ENCODE results near the gene ZNF785. TPM values are rescaled to one million over a fixed set of nuclear protein-coding genes. Genes with fewer than 3 reads are reported as not detected.

Gene ZNF785
- total RNA-seq, 1 experiment from 2014 or later: 18.8 TPM

DNA sequence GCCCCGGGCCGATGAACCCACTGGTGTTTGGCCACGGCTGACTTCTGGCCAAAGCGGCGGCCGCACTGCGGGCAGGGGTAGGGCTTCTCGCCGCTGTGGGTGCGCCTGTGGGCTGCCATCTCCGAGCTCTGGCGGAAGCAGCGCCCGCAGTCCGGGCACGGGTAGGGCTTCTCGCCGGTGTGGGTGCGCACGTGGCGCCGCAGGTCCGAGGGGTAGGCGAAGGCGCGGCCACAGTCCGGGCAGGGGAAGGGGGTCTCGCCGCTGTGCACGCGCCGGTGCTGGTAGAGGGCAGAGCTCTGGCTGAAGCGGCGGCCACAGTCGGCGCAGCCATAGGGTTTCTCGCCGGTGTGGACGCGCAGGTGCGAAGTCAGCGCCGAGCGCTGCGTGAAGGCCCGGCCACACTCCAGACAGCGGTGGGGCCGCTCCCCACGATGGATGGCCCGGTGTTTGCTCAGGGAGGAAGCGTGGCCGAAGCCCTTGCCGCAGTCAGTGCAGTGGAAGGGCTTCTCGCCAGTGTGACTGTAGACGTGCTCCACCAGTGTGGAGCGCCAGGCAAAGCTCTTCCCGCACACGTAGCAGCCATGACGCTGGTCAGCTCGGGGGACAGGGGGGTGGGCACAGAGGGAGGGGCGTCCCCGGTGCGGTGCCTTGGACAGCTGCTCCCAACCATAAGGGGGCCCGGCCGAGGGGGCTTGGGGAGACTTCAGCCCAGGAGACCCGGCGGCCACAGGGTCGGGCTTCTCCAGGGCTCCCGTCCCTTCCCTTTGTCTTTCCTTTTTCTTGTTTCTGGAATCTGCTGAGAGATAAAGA, 30.0 kb downstream of the ZNF785 start:
- H3K36me3 Mint-ChIP-seq (ENCODE audit: insufficient read depth in 1 of 3, low read depth in 3 of 3): peaks cover 5 to 32% (median 28%) of the 10 kb centered on the region in 3 experiments
- Histone ChIP-seq H4K5ac (ENCODE audit: insufficient read length, low read depth, low read length) (no peak overlapping the region), H4K20me1 (ENCODE audit: control insufficient read depth, insufficient read depth, insufficient read length) (no peaks in the 10 kb centered on the region), H2BK5ac (ENCODE audit: insufficient read length, low read length) (no peak overlapping the region), H2AK5ac (ENCODE audit: insufficient read length, low read length) (no peak overlapping the region), H2AFZ (ENCODE audit: low read length) (no peak overlapping the region), H3K56ac (ENCODE audit: insufficient read length, low read depth, low read length) (no peak overlapping the region), H2BK12ac (ENCODE audit: insufficient read length, low read depth, low read length) (no peak overlapping the region), H3K4me2 (ENCODE audit: insufficient read depth, insufficient read length, low read length) (no peak overlapping the region), H3K79me1 (ENCODE audit: insufficient read depth, low read depth, low read length, poor library complexity, severe bottlenecking) (no peaks in the 10 kb centered on the region), H3T11ph (ENCODE audit: low read length) (no peak overlapping the region), H3K79me2 (ENCODE audit: insufficient read depth, low read length) (no peaks in the 10 kb centered on the region), H4K8ac (replicated peaks; ENCODE audit: insufficient read length, low read depth, low read length) (no peak overlapping the region), H2BK15ac (ENCODE audit: low read depth, low read length) (no peak overlapping the region), H3K27me3 (ENCODE audit: insufficient read depth, low read length) (no peaks in the 10 kb centered on the region), H3K4me1 (ENCODE audit: insufficient read depth, low read length) (no peaks in the 10 kb centered on the region; the same call in 1 of the 2 replicates), H3K9me3 (ENCODE audit: control insufficient read depth, low read depth, low read length) (no peaks in the 10 kb centered on the region), H3K23ac (ENCODE audit: insufficient read length, low read depth, low read length) (no peak overlapping the region), H3K9ac (ENCODE audit: extremely low read depth, insufficient read length, low read length) (no peak overlapping the region), H3K18ac (ENCODE audit: insufficient read length, low read depth, low read length) (no peak overlapping the region), H3K4ac (ENCODE audit: low read depth, low read length) (no peak overlapping the region), H2BK120ac (ENCODE audit: low read depth, low read length, poor library complexity, severe bottlenecking) (no peak overlapping the region), H3K14ac (ENCODE audit: insufficient read depth, low read length) (no peak overlapping the region), H4K91ac (ENCODE audit: insufficient read length, low read depth, low read length) (no peak overlapping the region), H2BK20ac (ENCODE audit: low read depth, low read length, poor library complexity, severe bottlenecking) (no peak overlapping the region), H3K23me2 (ENCODE audit: insufficient read length, low read depth, low read length, poor library complexity, severe bottlenecking) (peaks cover 4% of the 10 kb centered on the region), H3K27ac (ENCODE audit: insufficient read length, low read depth, low read length) (no peak overlapping the region)
- H3K4me1 Mint-ChIP-seq: peaks cover 14 to 26% of the 10 kb centered on the region in 2 experiments
- no peaks in the 10 kb centered on the region for H3K9me3 Mint-ChIP-seq
- DNase-seq: no peak
- TF ChIP-seq, protein P1, sequence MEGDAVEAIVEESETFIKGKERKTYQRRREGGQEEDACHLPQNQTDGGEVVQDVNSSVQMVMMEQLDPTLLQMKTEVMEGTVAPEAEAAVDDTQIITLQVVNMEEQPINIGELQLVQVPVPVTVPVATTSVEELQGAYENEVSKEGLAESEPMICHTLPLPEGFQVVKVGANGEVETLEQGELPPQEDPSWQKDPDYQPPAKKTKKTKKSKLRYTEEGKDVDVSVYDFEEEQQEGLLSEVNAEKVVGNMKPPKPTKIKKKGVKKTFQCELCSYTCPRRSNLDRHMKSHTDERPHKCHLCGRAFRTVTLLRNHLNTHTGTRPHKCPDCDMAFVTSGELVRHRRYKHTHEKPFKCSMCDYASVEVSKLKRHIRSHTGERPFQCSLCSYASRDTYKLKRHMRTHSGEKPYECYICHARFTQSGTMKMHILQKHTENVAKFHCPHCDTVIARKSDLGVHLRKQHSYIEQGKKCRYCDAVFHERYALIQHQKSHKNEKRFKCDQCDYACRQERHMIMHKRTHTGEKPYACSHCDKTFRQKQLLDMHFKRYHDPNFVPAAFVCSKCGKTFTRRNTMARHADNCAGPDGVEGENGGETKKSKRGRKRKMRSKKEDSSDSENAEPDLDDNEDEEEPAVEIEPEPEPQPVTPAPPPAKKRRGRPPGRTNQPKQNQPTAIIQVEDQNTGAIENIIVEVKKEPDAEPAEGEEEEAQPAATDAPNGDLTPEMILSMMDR (conservative IDR thresholded peaks at IDR 0.05): no peak
- no peaks in the 10 kb centered on the region for H3K27me3 Mint-ChIP-seq (ENCODE audit: low read depth)
- no CpG with 5 or more reads among the region's 69 CpGs for WGBS (ENCODE audit: extremely low coverage, insufficient read length, low lambda C conversion rate)
- peak overlapping the region in 1 of 3 experiments; percentile 80; a peak in 2 of 7 replicates for H3K27ac Mint-ChIP-seq
- H3K4me3 Mint-ChIP-seq: peak overlapping the region; percentile 48 to 86; a peak in 4 of 5 replicates
